Smooth muscle cell (in vitro differentiated cells): Measurements from ENCODE around the gene LRRC4C. TPM values are rescaled to one million over a fixed set of nuclear protein-coding genes. Genes with fewer than 3 reads are reported as not detected.

ENCODE experiments used
- DNase-seq: peaks from one replicate; lab custom pipeline; 2025; ENCODE audit not compliant: unreplicated experiment; lab: John Stamatoyannopoulos, UW
- H2AFZ ChIP-seq: fragments of 200-600 bp; sonication (generic); 2 replicates; pipeline ENCODE4 v1.6.0; 2016; ENCODE audit warnings: antibody characterized with exemption, low read depth, mild to moderate bottlenecking
- H3F3A ChIP-seq: fragments of 200-600 bp; sonication (generic); 2 replicates; pipeline ENCODE4 v1.6.0; 2017; ENCODE audit warnings: antibody characterized with exemption, low read depth
- H3K27ac ChIP-seq: fragments of 200-600 bp; sonication (generic); 2 replicates; pipeline ENCODE4 v1.5.1; 2016; ENCODE audit warnings: low read depth, mild to moderate bottlenecking
- H3K27me3 ChIP-seq: fragments of 200-600 bp; sonication (generic); 2 replicates; pipeline ENCODE4 v1.6.1; 2016; ENCODE audit warnings: low read depth, mild to moderate bottlenecking
- H3K36me3 ChIP-seq: fragments of 200-600 bp; sonication (generic); 2 replicates; pipeline ENCODE4 v1.5.1; 2016; ENCODE audit warnings: low read depth
- H3K4me1 ChIP-seq: fragments of 200-600 bp; sonication (generic); 2 replicates; pipeline ENCODE4 v1.5.1; 2016; ENCODE audit warnings: low read depth
- H3K4me2 ChIP-seq: fragments of 200-600 bp; sonication (generic); 2 replicates; pipeline ENCODE4 v1.6.0; 2016; ENCODE audit warnings: mild to moderate bottlenecking
- H3K4me3 ChIP-seq: fragments of 200-600 bp; sonication (generic); 2 replicates; pipeline ENCODE4 v1.5.1; 2016; ENCODE audit warnings: mild to moderate bottlenecking
- H3K79me2 ChIP-seq: fragments of 200-600 bp; sonication (generic); 2 replicates; pipeline ENCODE4 v1.6.0; 2016; ENCODE audit warnings: low read depth, mild to moderate bottlenecking
- H3K9ac ChIP-seq: fragments of 200-600 bp; sonication (generic); 2 replicates; pipeline ENCODE4 v1.6.0; 2016; ENCODE audit warnings: low read depth
- H3K9me3 ChIP-seq: fragments of 200-600 bp; sonication (generic); replicated peaks from 2 replicates; pipeline ENCODE4 v1.5.1; 2016; ENCODE audit warnings: low read depth
- H4K20me1 ChIP-seq: fragments of 200-600 bp; sonication (generic); 2 replicates; pipeline ENCODE4 v1.6.0; 2016; ENCODE audit warnings: low read depth
- WGBS: methylation state at CpG from one replicate; pipeline ENCODE4 v1.1.7; 2016; ENCODE audit warnings: low lambda C conversion rate; 5-methylcytosine and 5-hydroxymethylcytosine counted together
- polyA plus RNA-seq: library from polyadenylated mRNA; unstranded; fragments of >200 nt; fragmentation: Nextera tagmentation; extraction: Ambion mirVana; gene quantifications from 2 replicates; pipeline ENCODE4 v1.2.1, GENCODE V29; 2016
- total RNA-seq: library from RNA; depleted of rRNA; stranded (reverse); fragments of >200 nt; gene quantifications from 2 replicates; pipeline ENCODE4 v1.2.3, GENCODE V29; 2014
- TF ChIP-seq, protein P1 (sequence below): fragments of 200-600 bp; sonication (generic); IDR thresholded peaks from 2 replicates; pipeline ENCODE4 v1.5.1; 2017; ENCODE audit warnings: borderline replicate concordance, mild to moderate bottlenecking, antibody characterized with exemption; ENCODE audit not compliant: insufficient read depth, poor library complexity, severe bottlenecking

The LRRC4C gene
- total and polyA plus RNA-seq, 2 experiments from 2014 or later: 7.3 to 10.1 TPM

GRCh38 chr11:40986320-40986719, 473.1 kb downstream of the LRRC4C start:
- Histone ChIP-seq H3K79me2 (no peaks in the 10 kb centered on the region), H4K20me1 (no peaks in the 10 kb centered on the region), H3K9ac (no peak overlapping the region), H3K27ac (no peak overlapping the region), H3K27me3 (no peaks in the 10 kb centered on the region), H3K4me2 (no peak overlapping the region), H3K36me3 (no peaks in the 10 kb centered on the region), H3K4me1 (peaks cover 8% of the 10 kb centered on the region), H3K9me3 (no peaks in the 10 kb centered on the region), H3F3A (no peaks in the 10 kb centered on the region), H3K4me3 (no peak overlapping the region), H2AFZ (no peak overlapping the region)
- WGBS: 92% methylated on average over 3 of the region's 3 CpGs
- DNase-seq: no peak
- TF ChIP-seq, protein P1, sequence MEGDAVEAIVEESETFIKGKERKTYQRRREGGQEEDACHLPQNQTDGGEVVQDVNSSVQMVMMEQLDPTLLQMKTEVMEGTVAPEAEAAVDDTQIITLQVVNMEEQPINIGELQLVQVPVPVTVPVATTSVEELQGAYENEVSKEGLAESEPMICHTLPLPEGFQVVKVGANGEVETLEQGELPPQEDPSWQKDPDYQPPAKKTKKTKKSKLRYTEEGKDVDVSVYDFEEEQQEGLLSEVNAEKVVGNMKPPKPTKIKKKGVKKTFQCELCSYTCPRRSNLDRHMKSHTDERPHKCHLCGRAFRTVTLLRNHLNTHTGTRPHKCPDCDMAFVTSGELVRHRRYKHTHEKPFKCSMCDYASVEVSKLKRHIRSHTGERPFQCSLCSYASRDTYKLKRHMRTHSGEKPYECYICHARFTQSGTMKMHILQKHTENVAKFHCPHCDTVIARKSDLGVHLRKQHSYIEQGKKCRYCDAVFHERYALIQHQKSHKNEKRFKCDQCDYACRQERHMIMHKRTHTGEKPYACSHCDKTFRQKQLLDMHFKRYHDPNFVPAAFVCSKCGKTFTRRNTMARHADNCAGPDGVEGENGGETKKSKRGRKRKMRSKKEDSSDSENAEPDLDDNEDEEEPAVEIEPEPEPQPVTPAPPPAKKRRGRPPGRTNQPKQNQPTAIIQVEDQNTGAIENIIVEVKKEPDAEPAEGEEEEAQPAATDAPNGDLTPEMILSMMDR: no peak

GRCh38 chr11:40975076-40975475, 484.4 kb downstream of the LRRC4C start:
- Histone ChIP-seq H3F3A (no peaks in the 10 kb centered on the region), H4K20me1 (no peaks in the 10 kb centered on the region), H3K4me1 (no peaks in the 10 kb centered on the region), H3K4me3 (no peak overlapping the region), H3K9ac (no peak overlapping the region), H3K4me2 (no peak overlapping the region), H3K9me3 (no peaks in the 10 kb centered on the region), H3K27me3 (no peaks in the 10 kb centered on the region), H3K27ac (no peak overlapping the region), H3K36me3 (no peaks in the 10 kb centered on the region), H2AFZ (no peak overlapping the region), H3K79me2 (no peaks in the 10 kb centered on the region)
- DNase-seq: no peak
- whole genome bisulfite sequencing: 93% methylated on average over 2 of the region's 2 CpGs
- TF ChIP-seq, protein P1: no peak

- H3K36me3 ChIP-seq: no peaks in the 10 kb centered on the region
- H3K27me3 ChIP-seq: no peaks in the 10 kb centered on the region
- H3K27ac ChIP-seq: no peak overlapping the region
- no peaks in the 10 kb centered on the region for H3K79me2 ChIP-seq
- no peak for DNase-seq
- H3K9me3 ChIP-seq: no peaks in the 10 kb centered on the region
- no peaks in the 10 kb centered on the region for H3K4me1 ChIP-seq
- no peaks in the 10 kb centered on the region for H4K20me1 ChIP-seq
- TF ChIP-seq, protein P1: no peak
- no peak overlapping the region for H3K9ac ChIP-seq
- no peak overlapping the region for H3K4me3 ChIP-seq
- WGBS: 88% methylated on average over 3 of the region's 3 CpGs
- no peaks in the 10 kb centered on the region for H3F3A ChIP-seq
- no peak overlapping the region for H2AFZ ChIP-seq
- H3K4me2 ChIP-seq: no peak overlapping the region
Measured at GRCh38 chr11:40974186-40974795, 485.2 kb downstream of the LRRC4C start.

DNA sequence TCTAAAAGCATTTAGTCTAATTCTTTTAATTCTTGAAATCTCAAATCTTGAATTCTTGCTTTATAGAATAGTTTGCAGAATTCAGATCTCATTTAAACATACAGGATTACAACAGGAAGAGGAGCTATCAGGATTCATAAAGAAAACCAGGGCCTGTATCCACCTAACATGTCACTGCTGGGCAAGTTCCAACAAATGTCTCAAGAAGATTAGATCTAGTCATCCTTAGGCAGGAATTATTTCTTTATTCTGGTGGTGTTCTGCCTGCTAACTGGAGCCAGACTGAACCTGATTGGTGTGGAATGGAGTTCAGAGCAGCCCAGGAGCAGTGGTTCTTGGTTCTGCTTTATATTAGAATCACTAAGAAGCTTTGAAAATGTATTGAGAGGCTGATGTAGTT, 500.7 kb downstream of the LRRC4C start:
- H3K79me2 ChIP-seq: no peaks in the 10 kb centered on the region
- no peaks in the 10 kb centered on the region for H3K4me1 ChIP-seq
- no peaks in the 10 kb centered on the region for H3F3A ChIP-seq
- no peaks in the 10 kb centered on the region for H3K9me3 ChIP-seq
- no peaks in the 10 kb centered on the region for H3K27me3 ChIP-seq
- no peak overlapping the region for H3K4me3 ChIP-seq
- no peaks in the 10 kb centered on the region for H3K36me3 ChIP-seq
- TF ChIP-seq, protein P1: no peak
- H3K9ac ChIP-seq: no peak overlapping the region
- no peak overlapping the region for H3K4me2 ChIP-seq
- no peak overlapping the region for H3K27ac ChIP-seq
- H4K20me1 ChIP-seq: no peaks in the 10 kb centered on the region
- H2AFZ ChIP-seq: no peak overlapping the region
- no peak for DNase-seq
